Right lobe of liver (tissue), 4 donors: ENCODE results near the gene UBAC2.

Experiments
- POLR2A ChIP-seq: fragments of 450-650 bp; IDR thresholded peaks from one replicate; pipeline ENCODE4 v1.6.1; 2017; ENCODE audit warnings: antibody characterized with exemption, mild to moderate bottlenecking
- TF ChIP-seq, protein P1 (sequence below), 4 donors: fragments of 200-600 bp in 3 of 4; fragments of 450-650 bp in 1 of 4; IDR thresholded peaks; one replicate each; pipeline versions ENCODE4 v1.5.1 to v1.8.0; 2016 to 2022; ENCODE audit warnings: antibody characterized with exemption in 4 of 4, mild to moderate bottlenecking in 2 of 4
- donor health status: DM: no; HTN: no; CAD: no.
- donor health status: DM: no; HTN: no; CAD: no.
- donor health status: DM: no; HTN: yes; CAD: no.

DNA sequence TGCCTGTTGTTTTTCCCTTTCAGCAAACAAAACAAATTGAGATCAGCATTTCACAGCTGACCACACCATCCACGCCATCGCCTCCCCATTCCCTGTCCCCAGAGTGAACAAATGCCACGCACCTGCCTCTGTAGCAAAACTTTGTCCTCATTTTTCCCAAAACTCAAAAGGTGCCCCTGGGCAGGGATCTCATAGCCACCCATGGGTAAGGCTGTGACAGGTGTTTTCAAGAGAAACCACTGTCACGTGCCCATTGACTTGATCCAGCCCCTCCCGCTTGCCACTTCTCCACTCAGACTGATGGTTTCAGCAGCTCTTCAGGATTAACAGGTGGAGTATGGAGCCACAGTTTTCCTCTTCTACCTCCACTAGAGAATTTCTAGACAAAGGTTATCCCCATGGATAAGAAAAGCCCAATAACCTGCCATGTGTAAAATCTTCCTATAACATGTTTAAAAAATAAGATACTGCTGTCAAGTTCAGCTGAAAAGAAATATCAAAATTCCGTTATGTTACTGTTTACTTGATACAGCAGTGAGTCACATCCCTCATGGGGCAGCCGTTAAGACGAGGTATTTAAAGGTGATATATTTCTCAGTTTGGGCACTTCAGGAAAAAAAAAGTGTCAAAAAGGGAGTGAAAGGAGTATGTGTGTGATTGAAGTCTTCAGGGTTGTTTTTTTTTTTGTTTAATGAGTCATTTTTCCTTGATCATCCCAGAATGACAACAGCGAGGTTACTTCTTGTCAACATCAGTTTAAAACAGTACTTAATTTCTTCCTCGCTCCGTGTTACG, 170.0 kb downstream of the UBAC2 start:
- TF ChIP-seq, protein P1, sequence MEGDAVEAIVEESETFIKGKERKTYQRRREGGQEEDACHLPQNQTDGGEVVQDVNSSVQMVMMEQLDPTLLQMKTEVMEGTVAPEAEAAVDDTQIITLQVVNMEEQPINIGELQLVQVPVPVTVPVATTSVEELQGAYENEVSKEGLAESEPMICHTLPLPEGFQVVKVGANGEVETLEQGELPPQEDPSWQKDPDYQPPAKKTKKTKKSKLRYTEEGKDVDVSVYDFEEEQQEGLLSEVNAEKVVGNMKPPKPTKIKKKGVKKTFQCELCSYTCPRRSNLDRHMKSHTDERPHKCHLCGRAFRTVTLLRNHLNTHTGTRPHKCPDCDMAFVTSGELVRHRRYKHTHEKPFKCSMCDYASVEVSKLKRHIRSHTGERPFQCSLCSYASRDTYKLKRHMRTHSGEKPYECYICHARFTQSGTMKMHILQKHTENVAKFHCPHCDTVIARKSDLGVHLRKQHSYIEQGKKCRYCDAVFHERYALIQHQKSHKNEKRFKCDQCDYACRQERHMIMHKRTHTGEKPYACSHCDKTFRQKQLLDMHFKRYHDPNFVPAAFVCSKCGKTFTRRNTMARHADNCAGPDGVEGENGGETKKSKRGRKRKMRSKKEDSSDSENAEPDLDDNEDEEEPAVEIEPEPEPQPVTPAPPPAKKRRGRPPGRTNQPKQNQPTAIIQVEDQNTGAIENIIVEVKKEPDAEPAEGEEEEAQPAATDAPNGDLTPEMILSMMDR (IDR thresholded peaks at IDR 0.05), result no peak
- no peak for TF ChIP-seq POLR2A
